Measurements from ENCODE around the gene NFU1. TPM values are rescaled to one million over a fixed set of nuclear protein-coding genes. Genes with fewer than 3 reads are reported as not detected.

NFU1 gene
- polyA plus RNA-seq, 1 of the 3 experiments (the other 2 are of a cell fraction): 23.5 TPM

- Histone ChIP-seq H4K20me1 (ENCODE audit: insufficient read depth) (no peaks in the 10 kb centered on the region), H3K36me3 (replicated peaks in 1 of 2; ENCODE audit: control insufficient read depth in 1 of 2, insufficient read depth in 2 of 2, low read length in 1 of 2) (peaks cover 14 to 39% of the 10 kb centered on the region in 2 experiments), H3F3A (replicated peaks; ENCODE audit: insufficient read depth) (peaks cover 2% of the 10 kb centered on the region), H3K27ac (ENCODE audit: low read depth in 2 of 2, low read length in 1 of 2) (no peak overlapping the region), H3K27me3 (ENCODE audit: insufficient read depth) (no peaks in the 10 kb centered on the region), H3K9ac (no peak overlapping the region), H2AFZ (ENCODE audit: low read depth) (no peak overlapping the region), H3K79me2 (ENCODE audit: insufficient read depth) (no peaks in the 10 kb centered on the region), H3K9me3 (no peaks in the 10 kb centered on the region), H3K4me2 (no peak overlapping the region), H3K4me1 (ENCODE audit: control insufficient read depth in 1 of 2, insufficient read depth in 2 of 2, low read depth in 1 of 2, low read length in 1 of 2) (no peaks in the 10 kb centered on the region), H3K9me2 (no peaks in the 10 kb centered on the region), H3K4me3 (ENCODE audit: low read depth in 2 of 2, low read length in 1 of 2) (no peak overlapping the region)
- TF ChIP-seq TCF12 (IDR thresholded peaks at IDR 0.05) (no peak), MEF2A (IDR thresholded peaks at IDR 0.05; ENCODE audit: borderline replicate concordance, low read depth) (no peak), MAX (IDR thresholded peaks at IDR 0.05; ENCODE audit: low read depth) (no peak)
- TF ChIP-seq, protein P1, sequence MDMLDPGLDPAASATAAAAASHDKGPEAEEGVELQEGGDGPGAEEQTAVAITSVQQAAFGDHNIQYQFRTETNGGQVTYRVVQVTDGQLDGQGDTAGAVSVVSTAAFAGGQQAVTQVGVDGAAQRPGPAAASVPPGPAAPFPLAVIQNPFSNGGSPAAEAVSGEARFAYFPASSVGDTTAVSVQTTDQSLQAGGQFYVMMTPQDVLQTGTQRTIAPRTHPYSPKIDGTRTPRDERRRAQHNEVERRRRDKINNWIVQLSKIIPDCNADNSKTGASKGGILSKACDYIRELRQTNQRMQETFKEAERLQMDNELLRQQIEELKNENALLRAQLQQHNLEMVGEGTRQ (IDR thresholded peaks at IDR 0.05; ENCODE audit: borderline replicate concordance, low read depth, low read length): no peak
- ChIA-PET POLR2A (no interaction called here), CTCF (interaction anchor here (0.7 kb wide), 1 partner anchor 398 kb away, joined by 3 read pairs; the partner anchor contains the start of gene ANTXR1)
- DNase-seq: no peak
These were observed 26.1 kb downstream of the NFU1 start for GRCh38 chr2:69411120-69411519.

GRCh38 chr2:69405306-69405705 lies 31.9 kb downstream of the NFU1 start:
- DNase-seq: no peak
- Histone ChIP-seq H3F3A (replicated peaks; ENCODE audit: insufficient read depth) (peaks cover 3% of the 10 kb centered on the region), H3K9ac (no peak overlapping the region), H3K27ac (ENCODE audit: low read depth in 2 of 2, low read length in 1 of 2) (no peak overlapping the region), H3K79me2 (ENCODE audit: insufficient read depth) (no peaks in the 10 kb centered on the region), H3K4me3 (ENCODE audit: low read depth in 2 of 2, low read length in 1 of 2) (no peak overlapping the region), H3K9me2 (no peaks in the 10 kb centered on the region), H2AFZ (ENCODE audit: low read depth) (no peak overlapping the region), H3K4me1 (ENCODE audit: control insufficient read depth in 1 of 2, insufficient read depth in 2 of 2, low read depth in 1 of 2, low read length in 1 of 2) (no peaks in the 10 kb centered on the region), H3K36me3 (replicated peaks in 1 of 2; ENCODE audit: control insufficient read depth in 1 of 2, insufficient read depth in 2 of 2, low read length in 1 of 2) (peaks cover 6 to 51% of the 10 kb centered on the region in 2 experiments), H3K4me2 (no peak overlapping the region), H3K9me3 (peaks cover 5% of the 10 kb centered on the region; the same call in 1 of the 2 replicates), H3K27me3 (ENCODE audit: insufficient read depth) (no peaks in the 10 kb centered on the region), H4K20me1 (ENCODE audit: insufficient read depth) (no peaks in the 10 kb centered on the region)
- ChIA-PET POLR2A (interaction anchor here (0.9 kb wide), 1 partner anchor 49 kb away, joined by 3 read pairs; no protein-coding TSS in a partner anchor), CTCF (no interaction called here)
- no peak for TF ChIP-seq SIN3A (IDR thresholded peaks at IDR 0.05; ENCODE audit: borderline replicate concordance, low read depth, low read length)

- ChIA-PET CTCF (interaction anchor here (1.0 kb wide), 1 partner anchor 456 kb away, joined by 3 read pairs; no protein-coding TSS in a partner anchor), POLR2A (no interaction called here)
- Histone ChIP-seq H3K4me3 (ENCODE audit: low read depth in 2 of 2, low read length in 1 of 2) (no peak overlapping the region), H3K79me2 (ENCODE audit: insufficient read depth) (no peaks in the 10 kb centered on the region), H3K27me3 (ENCODE audit: insufficient read depth) (no peaks in the 10 kb centered on the region), H3K27ac (ENCODE audit: low read depth in 2 of 2, low read length in 1 of 2) (no peak overlapping the region), H3K4me2 (no peak overlapping the region), H3K4me1 (ENCODE audit: control insufficient read depth in 1 of 2, insufficient read depth in 2 of 2, low read depth in 1 of 2, low read length in 1 of 2) (no peaks in the 10 kb centered on the region), H4K20me1 (ENCODE audit: insufficient read depth) (no peaks in the 10 kb centered on the region), H3F3A (replicated peaks; ENCODE audit: insufficient read depth) (peaks cover 8% of the 10 kb centered on the region), H3K9me3 (peaks cover 5% of the 10 kb centered on the region; the same call in 1 of the 2 replicates), H3K36me3 (replicated peaks in 1 of 2; ENCODE audit: control insufficient read depth in 1 of 2, insufficient read depth in 2 of 2, low read length in 1 of 2) (peaks cover 12 to 60% of the 10 kb centered on the region in 2 experiments), H2AFZ (ENCODE audit: low read depth) (no peak overlapping the region), H3K9me2 (no peaks in the 10 kb centered on the region), H3K9ac (no peak overlapping the region)
- no peak for DNase-seq
- WGBS (ENCODE audit: low lambda C conversion rate): 97% methylated on average over 3 of the region's 3 CpGs
- no peak for TF ChIP-seq RFX5 (IDR thresholded peaks at IDR 0.05; ENCODE audit: low read length)
- TF ChIP-seq, protein P2, sequence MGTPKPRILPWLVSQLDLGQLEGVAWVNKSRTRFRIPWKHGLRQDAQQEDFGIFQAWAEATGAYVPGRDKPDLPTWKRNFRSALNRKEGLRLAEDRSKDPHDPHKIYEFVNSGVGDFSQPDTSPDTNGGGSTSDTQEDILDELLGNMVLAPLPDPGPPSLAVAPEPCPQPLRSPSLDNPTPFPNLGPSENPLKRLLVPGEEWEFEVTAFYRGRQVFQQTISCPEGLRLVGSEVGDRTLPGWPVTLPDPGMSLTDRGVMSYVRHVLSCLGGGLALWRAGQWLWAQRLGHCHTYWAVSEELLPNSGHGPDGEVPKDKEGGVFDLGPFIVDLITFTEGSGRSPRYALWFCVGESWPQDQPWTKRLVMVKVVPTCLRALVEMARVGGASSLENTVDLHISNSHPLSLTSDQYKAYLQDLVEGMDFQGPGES (IDR thresholded peaks at IDR 0.05; ENCODE audit: low read depth, low read length): no peak
- TF ChIP-seq EZH2phosphoT487 (IDR thresholded peaks at IDR 0.05; ENCODE audit: borderline replicate concordance, low read depth): no peak
- TF ChIP-seq GABPA (IDR thresholded peaks at IDR 0.05; ENCODE audit: low read depth): no peak
- no peak for TF ChIP-seq POLR2AphosphoS5 (IDR thresholded peaks at IDR 0.05; ENCODE audit: low read depth, low read length)
- no peak for TF ChIP-seq REST (IDR thresholded peaks at IDR 0.05; ENCODE audit: low read depth, low read length)
- TF ChIP-seq ZBTB33 (IDR thresholded peaks at IDR 0.05; ENCODE audit: borderline replicate concordance, low read depth): no peak
These were observed 37.1 kb downstream of the NFU1 start for GRCh38 chr2:69400121-69400520.

All from SK-N-SH (cell line).